Neural crest cell (in vitro differentiated cells): Measurements from ENCODE around the gene AUTS2. TPM values are rescaled to one million over a fixed set of nuclear protein-coding genes. Genes with fewer than 3 reads are reported as not detected.
A peak's percentile ranks its signal among the peaks of the same experiment; 100 is the strongest.

Experiments used
- DNase-seq: peaks from one replicate; pipeline ENCODE4 v3.0.0; 2021; ENCODE audit warnings: low read depth, mixed read lengths, low spot score
- H3K27ac Mint-ChIP-seq: one replicate; pipeline ENCODE4 v1.8.0; 2021; ENCODE audit warnings: mild to moderate bottlenecking, mixed read lengths; ENCODE audit not compliant: unreplicated experiment
- H3K27me3 Mint-ChIP-seq: 2 replicates; pipeline ENCODE4 v1.8.0; 2021; ENCODE audit warnings: low read depth, mild to moderate bottlenecking, mixed read lengths
- H3K36me3 Mint-ChIP-seq: 2 replicates; pipeline ENCODE4 v1.8.0; 2021; ENCODE audit warnings: low read depth, mild to moderate bottlenecking, mixed read lengths
- H3K4me1 Mint-ChIP-seq: 2 replicates; pipeline ENCODE4 v1.8.0; 2021; ENCODE audit warnings: mixed read lengths
- H3K4me3 Mint-ChIP-seq: one replicate; pipeline ENCODE4 v1.8.0; 2021; ENCODE audit warnings: mild to moderate bottlenecking, mixed read lengths
- H3K9me3 Mint-ChIP-seq: 2 replicates; pipeline ENCODE4 v1.8.0; 2021; ENCODE audit warnings: mixed read lengths
- CTCF ChIP-seq: fragments of 200-600 bp; sonication (generic); conservative IDR thresholded peaks from 2 replicates; pipeline ENCODE4 v1.5.0; 2021; ENCODE audit warnings: antibody characterized with exemption, mild to moderate bottlenecking
- total RNA-seq: library from RNA; stranded (reverse); gene quantifications from 2 replicates; pipeline ENCODE4 v1.2.1, GENCODE V29; 2021

The AUTS2 gene
- total RNA-seq, 1 donor from 2014 or later = 152 TPM

DNA sequence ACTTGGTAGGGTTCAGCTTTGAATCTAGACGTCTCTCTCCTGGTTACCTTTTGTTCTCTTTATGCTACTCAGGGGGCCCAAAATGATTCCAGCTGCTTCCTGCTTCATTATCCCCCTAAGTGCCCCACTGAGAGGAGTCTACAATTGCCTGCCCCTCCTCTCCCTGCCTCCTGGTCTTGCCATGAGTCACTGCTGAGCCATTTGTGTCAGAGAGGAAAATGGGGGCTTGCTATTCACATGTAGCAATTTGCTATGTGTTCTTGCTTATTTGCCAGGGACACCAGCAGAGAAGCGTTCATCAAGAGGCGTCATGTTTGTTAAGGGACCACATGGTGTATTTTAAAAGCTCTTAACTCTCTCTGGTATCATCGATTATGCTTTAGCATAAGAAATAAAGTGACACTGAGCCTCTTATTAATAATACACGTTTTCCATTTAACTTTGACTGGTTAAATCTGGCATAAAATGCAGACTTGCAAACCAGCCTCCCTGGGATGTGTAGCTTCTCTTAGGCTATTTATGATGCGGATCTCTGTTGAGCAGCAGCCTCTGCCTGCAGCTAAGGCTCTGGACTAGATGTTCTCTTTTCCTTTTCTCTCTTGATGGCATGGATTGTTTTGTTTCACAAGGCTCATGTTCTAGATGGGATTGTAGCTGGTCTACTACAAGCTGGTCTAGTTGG lies 239.3 kb downstream of the AUTS2 start:
- Mint-ChIP-seq H3K27me3 (no peaks in the 10 kb centered on the region), H3K27ac (no peak overlapping the region), H3K4me1 (peaks cover 60% of the 10 kb centered on the region), H3K36me3 (no peaks in the 10 kb centered on the region), H3K4me3 (no peak overlapping the region), H3K9me3 (no peaks in the 10 kb centered on the region)
- DNase-seq = no peak
- TF ChIP-seq CTCF = no peak

DNA sequence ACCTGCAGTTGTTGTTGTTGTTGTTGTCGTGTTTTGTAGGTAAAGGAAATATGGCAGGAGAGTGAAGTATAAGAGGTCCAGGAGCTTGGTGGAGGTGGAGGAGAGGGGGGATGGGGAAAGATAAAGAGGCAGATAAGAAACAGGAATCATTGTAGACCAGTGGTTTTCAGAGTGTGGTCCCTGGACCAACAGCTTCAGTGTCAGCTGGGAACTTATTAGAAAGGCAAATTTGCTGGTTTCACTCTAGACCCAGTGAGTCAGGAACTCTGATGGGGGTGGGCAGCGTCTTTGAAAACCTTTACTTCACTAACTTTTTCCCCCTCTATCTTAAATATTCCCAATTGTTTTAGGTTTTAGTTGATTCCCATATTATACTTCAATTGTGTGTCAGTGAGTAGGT lies 241.5 kb downstream of the AUTS2 start:
- Mint-ChIP-seq H3K4me1 (peaks cover 52% of the 10 kb centered on the region), H3K9me3 (no peaks in the 10 kb centered on the region), H3K27ac (peak overlapping the region; percentile 81), H3K36me3 (no peaks in the 10 kb centered on the region), H3K4me3 (no peak overlapping the region), H3K27me3 (no peaks in the 10 kb centered on the region)
- TF ChIP-seq CTCF = no peak
- DNase-seq = no peak

DNA sequence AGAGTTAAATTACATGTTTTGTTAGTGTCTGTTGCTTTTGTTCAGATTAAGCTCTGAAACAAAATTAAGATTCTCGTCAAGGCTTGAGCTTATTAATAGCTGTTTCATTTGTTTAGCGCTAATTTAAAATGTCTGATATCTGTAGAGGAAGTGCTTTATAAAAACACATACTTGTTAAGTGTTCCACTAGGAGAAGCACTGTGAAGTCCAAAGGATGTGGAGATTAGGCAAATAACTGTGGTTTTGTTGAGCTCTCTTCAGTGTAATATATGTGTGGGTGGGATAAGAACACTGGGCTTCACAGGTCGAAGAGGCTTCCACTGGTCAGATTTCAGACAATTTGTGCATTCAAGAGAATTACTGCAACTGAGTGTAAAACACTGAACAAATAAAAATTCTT lies 242.0 kb downstream of the AUTS2 start:
- Mint-ChIP-seq H3K27ac (peak overlapping the region; percentile 60), H3K9me3 (no peaks in the 10 kb centered on the region), H3K27me3 (no peaks in the 10 kb centered on the region), H3K4me1 (peaks cover 49% of the 10 kb centered on the region), H3K4me3 (no peak overlapping the region), H3K36me3 (no peaks in the 10 kb centered on the region)
- no peak for DNase-seq
- TF ChIP-seq CTCF = no peak

DNA sequence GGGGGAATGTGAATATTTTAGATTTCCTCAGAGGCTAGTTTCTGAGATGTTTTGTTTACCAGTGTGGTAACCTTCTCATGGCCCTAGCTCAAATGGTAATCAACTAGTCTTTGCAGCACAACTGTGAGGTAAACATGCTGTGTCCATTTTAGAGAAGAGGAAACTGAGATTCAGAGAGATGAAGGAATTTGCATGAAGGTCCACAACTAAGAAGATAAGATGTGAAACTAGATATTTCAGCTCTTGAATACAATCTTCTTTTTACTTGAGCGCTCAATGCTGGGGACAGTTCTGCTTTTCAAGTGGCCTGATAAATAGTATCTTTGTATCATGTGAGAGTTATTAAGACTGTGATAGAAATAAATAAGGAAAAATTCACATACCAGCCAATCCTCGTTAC lies 245.4 kb downstream of the AUTS2 start:
- no peak overlapping the region for H3K27ac Mint-ChIP-seq
- H3K4me1 Mint-ChIP-seq = peaks cover 32% of the 10 kb centered on the region
- no peaks in the 10 kb centered on the region for H3K9me3 Mint-ChIP-seq
- no peaks in the 10 kb centered on the region for H3K36me3 Mint-ChIP-seq
- no peaks in the 10 kb centered on the region for H3K27me3 Mint-ChIP-seq
- no peak for DNase-seq
- no peak for TF ChIP-seq CTCF
- no peak overlapping the region for H3K4me3 Mint-ChIP-seq

DNA sequence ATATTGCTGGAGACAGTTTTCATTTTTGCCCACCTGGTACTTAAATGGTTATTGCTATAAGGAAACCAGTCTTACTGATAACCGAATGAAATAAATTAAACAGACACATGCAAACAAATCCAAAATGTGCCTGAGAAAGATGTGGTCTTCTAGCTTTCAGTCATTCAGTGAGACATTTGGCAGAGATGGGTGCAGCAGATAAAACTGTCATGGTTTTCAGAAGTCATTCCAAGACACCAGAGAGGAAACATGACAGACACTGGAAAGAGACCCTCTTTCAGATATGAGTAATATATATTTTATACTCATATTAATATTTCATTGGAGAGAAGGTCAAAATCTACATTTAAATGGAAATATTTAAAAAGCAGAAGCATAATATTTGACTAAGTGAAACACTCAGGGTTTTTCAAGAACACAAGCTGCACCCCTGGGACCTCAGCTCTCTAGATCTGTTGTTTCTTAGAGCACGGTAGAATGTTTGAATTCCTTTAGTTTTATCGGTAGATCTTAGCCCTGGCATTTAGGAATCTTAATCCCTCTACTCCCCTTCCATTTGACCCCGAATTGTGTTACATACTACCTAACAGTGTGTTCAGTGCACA lies 246.1 kb downstream of the AUTS2 start:
- DNase-seq = no peak
- TF ChIP-seq CTCF = no peak
- Mint-ChIP-seq H3K9me3 (no peaks in the 10 kb centered on the region), H3K4me3 (no peak overlapping the region), H3K36me3 (no peaks in the 10 kb centered on the region), H3K4me1 (peaks cover 26% of the 10 kb centered on the region), H3K27me3 (no peaks in the 10 kb centered on the region), H3K27ac (peak overlapping the region; percentile 65)
